Nephron progenitor cell (in vitro differentiated cells): ENCODE measurements around the gene PPP1R7.

Source experiments
- DNase-seq: peaks from one replicate; pipeline ENCODE4 v3.0.0; 2021
- H3K27ac Mint-ChIP-seq: 2 replicates; pipeline ENCODE4 v1.8.0; 2021; ENCODE audit warnings: mild to moderate bottlenecking, moderate library complexity, mixed read lengths
- H3K27me3 Mint-ChIP-seq: 2 replicates; pipeline ENCODE4 v1.8.0; 2021; ENCODE audit warnings: mild to moderate bottlenecking, low read depth, mixed read lengths; ENCODE audit not compliant: poor library complexity
- H3K36me3 Mint-ChIP-seq: 2 replicates; pipeline ENCODE4 v1.8.0; 2021; ENCODE audit warnings: low read depth, mixed read lengths
- H3K4me1 Mint-ChIP-seq: 2 replicates; pipeline ENCODE4 v1.8.0; 2021; ENCODE audit warnings: mixed read lengths
- H3K4me3 Mint-ChIP-seq: 2 replicates; pipeline ENCODE4 v1.8.0; 2021; ENCODE audit warnings: mild to moderate bottlenecking, moderate library complexity, mixed read lengths
- H3K9me3 Mint-ChIP-seq: 2 replicates; pipeline ENCODE4 v1.8.0; 2021; ENCODE audit warnings: mild to moderate bottlenecking, moderate library complexity, mixed read lengths
- TF ChIP-seq, protein P1 (sequence below): fragments of 200-600 bp; sonication (generic); IDR thresholded peaks from 2 replicates; pipeline ENCODE4 v1.5.0; 2021; ENCODE audit warnings: antibody characterized with exemption

The PPP1R7 gene

DNA sequence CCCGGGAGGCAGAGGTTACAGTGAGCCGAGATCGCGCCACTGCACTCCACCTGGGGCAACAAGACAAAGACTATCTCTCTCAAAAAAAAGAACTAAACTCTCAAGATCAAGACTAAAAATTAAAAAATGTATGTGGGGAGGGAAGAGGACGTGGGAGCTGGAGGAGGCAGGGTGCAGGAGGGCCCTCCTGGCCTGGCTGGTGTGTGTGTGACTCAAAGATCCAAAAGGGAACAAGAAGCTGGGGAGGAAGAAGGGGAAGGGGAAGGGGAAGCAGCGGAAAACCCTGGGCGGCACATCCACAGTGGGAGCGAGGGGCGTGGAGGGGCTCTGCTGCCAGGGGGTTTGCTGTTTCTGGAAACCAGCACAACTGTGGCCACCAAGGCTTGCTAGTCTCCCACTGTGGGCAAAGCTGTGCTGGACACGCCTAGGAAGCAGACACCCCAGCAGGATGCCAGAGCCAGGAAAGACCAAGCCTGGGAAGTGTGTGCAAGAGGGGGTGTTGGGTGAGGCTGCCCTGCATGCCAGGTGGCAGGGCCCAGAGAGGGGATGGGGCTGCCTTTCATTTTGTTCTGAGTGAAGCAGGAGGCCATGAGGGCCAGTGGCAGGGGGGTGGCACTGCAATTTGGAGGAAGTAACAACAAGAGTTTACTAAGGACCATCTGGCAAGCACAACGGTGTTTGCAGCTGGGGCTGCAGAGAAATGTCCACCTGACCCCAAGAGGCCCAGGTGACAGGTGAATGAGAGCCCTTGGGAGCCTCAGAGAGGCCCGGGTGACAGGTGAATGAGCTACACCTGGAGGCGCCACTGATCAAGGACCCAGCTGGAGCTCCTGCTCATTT is 82.7 kb downstream of the PPP1R7 start:
- H3K27me3 Mint-ChIP-seq: no peaks in the 10 kb centered on the region
- TF ChIP-seq, protein P1, sequence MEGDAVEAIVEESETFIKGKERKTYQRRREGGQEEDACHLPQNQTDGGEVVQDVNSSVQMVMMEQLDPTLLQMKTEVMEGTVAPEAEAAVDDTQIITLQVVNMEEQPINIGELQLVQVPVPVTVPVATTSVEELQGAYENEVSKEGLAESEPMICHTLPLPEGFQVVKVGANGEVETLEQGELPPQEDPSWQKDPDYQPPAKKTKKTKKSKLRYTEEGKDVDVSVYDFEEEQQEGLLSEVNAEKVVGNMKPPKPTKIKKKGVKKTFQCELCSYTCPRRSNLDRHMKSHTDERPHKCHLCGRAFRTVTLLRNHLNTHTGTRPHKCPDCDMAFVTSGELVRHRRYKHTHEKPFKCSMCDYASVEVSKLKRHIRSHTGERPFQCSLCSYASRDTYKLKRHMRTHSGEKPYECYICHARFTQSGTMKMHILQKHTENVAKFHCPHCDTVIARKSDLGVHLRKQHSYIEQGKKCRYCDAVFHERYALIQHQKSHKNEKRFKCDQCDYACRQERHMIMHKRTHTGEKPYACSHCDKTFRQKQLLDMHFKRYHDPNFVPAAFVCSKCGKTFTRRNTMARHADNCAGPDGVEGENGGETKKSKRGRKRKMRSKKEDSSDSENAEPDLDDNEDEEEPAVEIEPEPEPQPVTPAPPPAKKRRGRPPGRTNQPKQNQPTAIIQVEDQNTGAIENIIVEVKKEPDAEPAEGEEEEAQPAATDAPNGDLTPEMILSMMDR: no peak
- no peak overlapping the region for H3K4me3 Mint-ChIP-seq
- peak overlapping the region; percentile 71 for H3K27ac Mint-ChIP-seq
- no peaks in the 10 kb centered on the region for H3K9me3 Mint-ChIP-seq
- DNase-seq: no peak
- peaks cover 9% of the 10 kb centered on the region for H3K4me1 Mint-ChIP-seq
- peaks cover 73% of the 10 kb centered on the region for H3K36me3 Mint-ChIP-seq
